Left lung (tissue), 10 donors: Measurements from ENCODE around the gene SIRT2. TPM values are rescaled to one million over a fixed set of nuclear protein-coding genes. Genes with fewer than 3 reads are reported as not detected.
"Not testable (repeated sequence)": the region's sequence is repeated elsewhere in the genome, so short reads cannot be mapped to it uniquely, and the experiment has no call there.

Experiments
- ATAC-seq: fragments of 200-7000 bp; cut with Tn5 transposase; one replicate; pipeline ENCODE4 v1.9.1; 2020; ENCODE audit warnings: moderate library complexity
- DNase-seq, 4 donors: peaks; one replicate each; pipeline ENCODE4 v3.0.0-alpha.2; 2013 to 2020
- H3K27ac ChIP-seq, 2 donors: fragments of 200-600 bp; sonication (generic) in 1 of 2; one replicate each; pipeline versions ENCODE4 v1.5.0 to v1.8.0; 2020 to 2021
- H3K27me3 ChIP-seq, 2 donors: fragments of 200-600 bp; sonication (generic) in 1 of 2; one replicate each; pipeline versions ENCODE4 v1.5.0 to v1.8.0; 2020 to 2021
- H3K36me3 ChIP-seq, 2 donors: fragments of 200-600 bp; sonication (generic) in 1 of 2; one replicate each; pipeline versions ENCODE4 v1.5.0 to v1.8.0; 2020 to 2021
- H3K4me1 ChIP-seq, 2 donors: fragments of 200-600 bp; one replicate each; pipeline ENCODE4 v1.8.0; 2021
- H3K4me3 ChIP-seq, 2 donors: fragments of 200-600 bp; sonication (generic) in 1 of 2; one replicate each; pipeline versions ENCODE4 v1.5.0 to v1.8.0; 2020 to 2021; ENCODE audit warnings: mild to moderate bottlenecking in 1 of 2
- H3K9me3 ChIP-seq, 2 donors: fragments of 200-600 bp; sonication (generic) in 1 of 2; one replicate each; pipeline versions ENCODE4 v1.5.0 to v1.8.0; 2020 to 2021
- CTCF ChIP-seq, 2 donors: fragments of 200-600 bp; sonication (generic) in 1 of 2; IDR thresholded peaks; one replicate each; pipeline versions ENCODE4 v1.5.0 to v1.8.0; 2021; ENCODE audit warnings: antibody characterized with exemption in 2 of 2
- intact Hi-C, 2 donors: fragments of 100-400 bp; cut with DNase I; formaldehyde crosslinking; loops; one replicate each; pipeline versions ENCODE4 v1.11.2 to v1.14.2; 2022
- polyA plus RNA-seq, 6 donors: library from polyadenylated mRNA; unstranded; fragments of 120-200 nt; gene quantifications; one replicate each; pipeline ENCODE4 v1.2.1, GENCODE V29; 2013; ENCODE audit not compliant: insufficient read length in 6 of 6
- total RNA-seq, 2 donors: library from RNA; stranded (reverse); fragmentation: NEBNext Ultra II Directional; extraction: Animal tissue kit (Norgen Biotek cat#: 25700); gene quantifications; one replicate each; pipeline ENCODE4 v1.2.1, GENCODE V29; 2021
- donor health status: DM: no; HTN: yes; CAD: no.
- donor health status: DM: no; HTN: no; CAD: no.

Gene SIRT2
- total and polyA plus RNA-seq, 8 donors: 49.2 to 56.1 (median 52.6) TPM

DNA sequence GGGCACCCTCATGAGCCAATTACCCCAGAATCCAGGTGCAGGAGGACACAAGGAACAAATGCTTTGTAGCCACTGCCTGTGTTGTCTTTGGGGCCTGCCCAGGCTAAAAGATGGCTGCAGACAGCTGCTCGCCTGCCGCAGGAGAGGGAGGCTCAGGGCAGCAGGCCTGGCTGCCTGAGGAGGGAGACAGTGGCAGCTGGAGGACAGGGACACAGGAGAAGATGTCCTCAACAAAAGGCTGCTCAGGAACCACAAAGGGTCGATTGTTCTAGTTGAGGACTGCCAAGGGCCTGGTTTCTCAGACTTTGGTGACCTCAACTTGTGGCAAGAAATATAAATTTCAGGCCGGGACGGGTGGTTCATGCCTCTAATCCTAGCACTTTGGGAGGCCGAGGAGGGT is 7.6 kb downstream of the SIRT2 start:
- TF ChIP-seq CTCF (IDR thresholded peaks at IDR 0.05): no peak
- Histone ChIP-seq H3K27me3 (no peaks in the 10 kb centered on the region), H3K36me3 (peaks cover 0 to 59% of the 10 kb centered on the region in 2 donors), H3K4me3 (no peak overlapping the region), H3K9me3 (no peaks in the 10 kb centered on the region), H3K27ac (no peak overlapping the region), H3K4me1 (peaks cover 0 to 11% of the 10 kb centered on the region in 2 donors)
- intact Hi-C loops: no loop called here
- ATAC-seq (no peak), DNase-seq (no peak)

DNA sequence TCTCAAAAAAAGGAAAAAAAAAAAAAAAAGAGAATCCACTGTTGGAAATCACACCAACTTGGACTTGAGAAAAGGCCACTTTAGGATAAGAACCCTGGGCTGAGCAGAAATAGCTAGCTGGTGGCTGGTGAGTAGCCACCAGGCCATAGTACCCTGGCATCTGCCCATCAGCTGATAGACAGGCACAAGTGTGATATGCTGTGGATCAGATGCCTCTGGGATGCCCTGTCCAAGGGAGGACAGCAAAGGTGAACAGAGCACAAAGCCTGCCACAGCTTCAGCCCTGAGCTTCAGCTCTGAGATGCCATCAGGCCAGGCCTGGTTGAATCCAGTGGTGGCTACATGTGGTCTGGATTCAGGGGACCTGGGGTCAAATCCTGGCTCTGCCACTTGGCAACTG is 8.7 kb downstream of the SIRT2 start:
- DNase-seq: peak in 1 of 4 donors; percentile 8
- peaks cover 0 to 60% of the 10 kb centered on the region in 2 donors for H3K36me3 ChIP-seq

DNA sequence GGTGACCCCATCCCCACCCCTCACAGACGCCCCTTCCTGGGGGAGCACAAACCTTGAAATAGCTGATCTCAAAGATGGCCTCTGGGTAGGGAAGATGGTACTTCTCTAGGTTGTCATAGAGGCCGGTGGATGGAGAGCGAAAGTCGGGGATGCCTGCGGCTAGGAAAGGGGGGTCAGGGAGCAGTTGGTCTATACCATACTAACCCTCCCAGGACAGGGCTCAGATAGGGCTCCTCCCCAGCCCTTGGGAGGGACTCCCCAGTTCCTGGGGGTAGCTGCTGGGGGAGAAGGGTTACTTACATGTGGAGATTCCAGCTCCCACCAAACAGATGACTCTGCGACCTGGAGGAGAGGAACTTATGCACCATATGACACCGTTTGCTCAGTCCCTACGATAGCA is 9.6 kb downstream of the SIRT2 start:
- TF ChIP-seq CTCF (IDR thresholded peaks at IDR 0.05): no peak
- intact Hi-C loops: no loop called here
- peaks cover 0 to 11% of the 10 kb centered on the region in 2 donors for H3K4me1 ChIP-seq
- no peak overlapping the region for H3K27ac ChIP-seq
- no peaks in the 10 kb centered on the region for H3K9me3 ChIP-seq
- H3K4me3 ChIP-seq: no peak overlapping the region
- DNase-seq (no peak), ATAC-seq (no peak)
- H3K27me3 ChIP-seq: no peaks in the 10 kb centered on the region
- peaks cover 0 to 60% of the 10 kb centered on the region in 2 donors for H3K36me3 ChIP-seq

More for the DNA sequence above, 8.7 kb downstream of the SIRT2 start:
- intact Hi-C loops: no loop called here
- Histone ChIP-seq H3K27me3 (no peaks in the 10 kb centered on the region), H3K27ac (no peak overlapping the region), H3K4me1 (peaks cover 0 to 11% of the 10 kb centered on the region in 2 donors), H3K4me3 (no peak overlapping the region), H3K9me3 (no peaks in the 10 kb centered on the region)
- TF ChIP-seq CTCF (IDR thresholded peaks at IDR 0.05): no peak
- ATAC-seq: no peak

DNA sequence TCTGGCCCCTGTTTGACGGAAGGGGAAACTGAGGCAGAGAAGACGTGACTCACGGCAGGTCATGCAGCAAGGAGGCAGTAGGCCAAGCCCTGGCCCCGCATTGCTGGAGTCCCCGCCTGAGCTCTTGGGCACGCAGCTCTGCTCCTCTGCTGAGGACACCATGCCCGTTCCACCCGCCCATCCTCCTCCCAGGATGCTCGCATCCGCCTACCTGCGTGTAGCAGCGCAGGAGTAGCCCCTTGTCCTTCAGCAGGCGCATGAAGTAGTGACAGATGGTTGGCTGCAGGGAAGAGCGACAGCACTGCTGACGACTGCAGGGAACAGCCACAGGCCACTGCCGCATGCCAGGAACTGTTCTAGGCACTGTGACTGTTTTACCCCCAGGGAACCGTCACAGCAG is 10.5 kb downstream of the SIRT2 start:
- no peak for TF ChIP-seq CTCF (IDR thresholded peaks at IDR 0.05)
- intact Hi-C loops: no loop called here
- H3K4me3 ChIP-seq: no peak overlapping the region
- DNase-seq (peak in 1 of 4 donors; percentile 59), ATAC-seq (no peak)
- no peaks in the 10 kb centered on the region for H3K9me3 ChIP-seq
- no peaks in the 10 kb centered on the region for H3K27me3 ChIP-seq
- H3K36me3 ChIP-seq: peaks cover 0 to 55% of the 10 kb centered on the region in 2 donors
- peaks cover 0 to 8% of the 10 kb centered on the region in 2 donors for H3K4me1 ChIP-seq
- H3K27ac ChIP-seq: no peak overlapping the region

DNA sequence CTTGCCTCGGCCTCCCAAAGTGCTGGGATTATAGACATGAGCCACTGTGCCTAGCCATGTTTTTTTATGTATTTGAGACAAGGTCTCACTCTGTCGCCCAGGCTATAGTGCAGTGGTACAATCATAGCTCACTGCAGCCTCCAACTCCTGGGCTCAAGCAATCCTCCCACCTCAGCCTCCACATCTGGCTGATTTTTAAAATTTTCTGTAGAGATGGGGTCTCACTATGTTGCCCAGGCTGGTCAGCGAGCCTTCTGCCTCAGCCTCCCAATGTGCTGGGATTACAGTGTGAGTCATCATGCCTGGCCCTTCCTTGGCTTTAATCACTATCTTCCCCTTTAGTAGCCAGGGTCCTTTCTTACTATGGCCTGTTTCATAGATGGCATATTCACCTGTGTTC is 14.7 kb downstream of the SIRT2 start:
- intact Hi-C loops, H3K4me1 ChIP-seq, H3K4me3 ChIP-seq, H3K9me3 ChIP-seq, DNase-seq, H3K27ac ChIP-seq, ATAC-seq, H3K27me3 ChIP-seq: not testable (repeated sequence)
- H3K36me3 ChIP-seq: peaks cover 0 to 68% of the 10 kb centered on the region in 2 donors

- Histone ChIP-seq H3K4me3 (no peak overlapping the region), H3K4me1 (peaks cover 4 to 7% of the 10 kb centered on the region in 2 donors), H3K9me3 (no peaks in the 10 kb centered on the region), H3K27me3 (no peaks in the 10 kb centered on the region), H3K27ac (no peak overlapping the region), H3K36me3 (peaks cover 0 to 61% of the 10 kb centered on the region in 2 donors)
- ATAC-seq (no peak), DNase-seq (no peak)
- intact Hi-C loops: no loop called here
- no peak for TF ChIP-seq CTCF (IDR thresholded peaks at IDR 0.05)
Observed at GRCh38 chr19:38883286-38883685, 16.1 kb downstream of the SIRT2 start.
